PC-9 (cell line): ENCODE data around the gene TIMM23. TPM values are rescaled to one million over a fixed set of nuclear protein-coding genes. Genes with fewer than 3 reads are reported as not detected.
"Not testable (repeated sequence)": the region's sequence is repeated elsewhere in the genome, so short reads cannot be mapped to it uniquely, and the experiment has no call there.

ENCODE experiments used
- BruUV-seq: library from RNA; stranded (reverse); fragments of 400-500 nt; replicated peaks from 2 replicates; lab custom pipeline; 2021; lab: Mats Ljungman, UMichigan
- CTCF ChIA-PET: fragments of 300-600 bp; sonication (Branson Sonifier 250); formaldehyde crosslinking; loops from one replicate; lab custom pipeline; 2022; ENCODE audit warnings: antibody characterized with exemption; lab: Charles Lee
- POLR2A ChIA-PET: fragments of 300-600 bp; sonication (Branson Sonifier 250); formaldehyde crosslinking; loops from one replicate; lab custom pipeline; 2022; ENCODE audit warnings: antibody characterized with exemption; ENCODE audit not compliant: unreplicated experiment; lab: Charles Lee
- DNase-seq, 2 experiments: peaks; one replicate each; pipeline versions ENCODE4 v3.0.0 to v3.0.0-alpha.2; 2015 to 2022; ENCODE audit warnings: mixed read lengths in 1 of 2
- H2AFZ ChIP-seq: fragments of 200-600 bp; sonication (generic); 2 replicates; pipeline ENCODE4 v1.8.1; 2017; ENCODE audit warnings: antibody characterized with exemption
- H3F3A ChIP-seq: fragments of 200-600 bp; sonication (generic); 2 replicates; pipeline ENCODE4 v1.8.1; 2017; ENCODE audit warnings: antibody characterized with exemption, mild to moderate bottlenecking, low read depth; ENCODE audit not compliant: insufficient read depth
- H3K27ac ChIP-seq: fragments of 200-600 bp; sonication (generic); 2 replicates; pipeline ENCODE4 v1.6.1; 2016; ENCODE audit warnings: mixed run types
- H3K27me3 ChIP-seq: fragments of 200-600 bp; sonication (generic); 2 replicates; pipeline ENCODE4 v1.6.1; 2016; ENCODE audit warnings: low read depth, mixed run types; ENCODE audit not compliant: insufficient read depth
- H3K36me3 ChIP-seq: fragments of 200-600 bp; sonication (generic); 2 replicates; pipeline ENCODE4 v1.6.1; 2016; ENCODE audit warnings: low read depth, mixed run types
- H3K4me1 ChIP-seq: fragments of 200-600 bp; sonication (generic); replicated peaks from 2 replicates; pipeline ENCODE4 v1.6.1; 2016; ENCODE audit warnings: mixed run types; ENCODE audit not compliant: insufficient read depth
- H3K4me2 ChIP-seq: fragments of 200-600 bp; sonication (generic); 2 replicates; pipeline ENCODE4 v1.6.1; 2017; ENCODE audit warnings: mixed run types
- H3K4me3 ChIP-seq: fragments of 200-600 bp; sonication (generic); 2 replicates; pipeline ENCODE4 v1.6.1; 2016; ENCODE audit warnings: mixed run types
- H3K79me2 ChIP-seq: fragments of 200-600 bp; sonication (generic); 2 replicates; pipeline ENCODE4 v1.6.1; 2017; ENCODE audit warnings: low read depth, mixed run types
- H3K9me2 ChIP-seq: fragments of 200-600 bp; sonication (generic); 2 replicates; pipeline ENCODE4 v1.8.1; 2017; ENCODE audit warnings: mild to moderate bottlenecking; ENCODE audit not compliant: insufficient read depth
- H3K9me3 ChIP-seq: fragments of 200-600 bp; sonication (generic); 2 replicates; pipeline ENCODE4 v1.8.1; 2016; ENCODE audit warnings: low read depth; ENCODE audit not compliant: insufficient read depth
- H4K20me1 ChIP-seq: fragments of 200-600 bp; sonication (generic); 2 replicates; pipeline ENCODE4 v1.8.1; 2017; ENCODE audit not compliant: insufficient read depth
- CTCF ChIP-seq: fragments of 200-600 bp; sonication (generic); conservative IDR thresholded peaks from 2 replicates; pipeline ENCODE4 v1.6.1; 2017; ENCODE audit warnings: mixed run types, antibody characterized with exemption, mild to moderate bottlenecking, moderate library complexity
- EZH2 ChIP-seq: fragments of 200-600 bp; sonication (generic); IDR thresholded peaks from 2 replicates; pipeline ENCODE4 v1.8.0; 2017; ENCODE audit warnings: antibody characterized with exemption, low read depth
- intact Hi-C: fragments of 100-400 bp; cut with micrococcal nuclease; formaldehyde crosslinking; loops from one replicate; pipeline ENCODE4 v1.10.0; 2022; ENCODE audit not compliant: unreplicated experiment
- total RNA-seq: library from RNA; stranded (reverse); gene quantifications from 2 replicates; pipeline ENCODE4 v1.2.3, GENCODE V29; 2021

TIMM23 gene
- total RNA-seq, 1 experiment from 2014 or later, result 82.4 TPM

GRCh38 chr10:45983538-45984186, 11.4 kb downstream of the TIMM23 start:
- H3K27me3 ChIP-seq, H2AFZ ChIP-seq, H3K4me3 ChIP-seq, H3K4me1 ChIP-seq, H3K9me3 ChIP-seq, H4K20me1 ChIP-seq, H3K9me2 ChIP-seq, H3K4me2 ChIP-seq, H3K27ac ChIP-seq, H3F3A ChIP-seq, CTCF ChIA-PET, POLR2A ChIA-PET, BruUV-seq: not testable (repeated sequence)
- DNase-seq, result peak; percentile 34 to 46
- intact Hi-C loops, result loop anchor here (5.0 kb wide), 1 partner anchor 39 kb away; no protein-coding TSS in a partner anchor
- peak; percentile 58 for TF ChIP-seq CTCF
- peaks cover 17% of the 10 kb centered on the region for H3K36me3 ChIP-seq
- H3K79me2 ChIP-seq, result peaks cover 14% of the 10 kb centered on the region; the same call in 1 of the 2 replicates

- H3F3A ChIP-seq, POLR2A ChIA-PET, H3K4me3 ChIP-seq, H2AFZ ChIP-seq, DNase-seq, H3K4me1 ChIP-seq, H3K27ac ChIP-seq, BruUV-seq, H3K9me3 ChIP-seq, CTCF ChIA-PET, H4K20me1 ChIP-seq, H3K79me2 ChIP-seq, H3K27me3 ChIP-seq, H3K4me2 ChIP-seq, H3K9me2 ChIP-seq: not testable (repeated sequence)
- H3K36me3 ChIP-seq, result peaks cover 17% of the 10 kb centered on the region
- intact Hi-C loops, result loop anchor here (5.0 kb wide), 1 partner anchor 38 kb away; no protein-coding TSS in a partner anchor
These were observed 12.2 kb downstream of the TIMM23 start for GRCh38 chr10:45984473-45984872.

GRCh38 chr10:45985590-45985989, 13.3 kb downstream of the TIMM23 start:
- H2AFZ ChIP-seq, BruUV-seq, H3F3A ChIP-seq, H4K20me1 ChIP-seq, H3K4me3 ChIP-seq, DNase-seq, H3K9me3 ChIP-seq, POLR2A ChIA-PET, H3K27me3 ChIP-seq, intact Hi-C loops, H3K4me1 ChIP-seq, H3K27ac ChIP-seq, H3K4me2 ChIP-seq, H3K9me2 ChIP-seq, H3K79me2 ChIP-seq: not testable (repeated sequence)
- CTCF ChIA-PET, result interaction anchor here (0.6 kb wide), 1 partner anchor 22 kb away, joined by 4 read pairs; no protein-coding TSS in a partner anchor
- peaks cover 17% of the 10 kb centered on the region for H3K36me3 ChIP-seq

GRCh38 chr10:45997557-45997956, 25.3 kb downstream of the TIMM23 start:
- Histone ChIP-seq H3K4me1 (no peaks in the 10 kb centered on the region), H3K9me2 (no peaks in the 10 kb centered on the region), H3K36me3 (peaks cover 47% of the 10 kb centered on the region), H3K4me2 (no peak overlapping the region), H2AFZ (no peak overlapping the region), H3K27me3 (no peaks in the 10 kb centered on the region), H3K79me2 (0 out of 2 replicates have a peak, but pooled peaks cover 4% of the 10 kb centered on the region), H3F3A (peaks cover 4% of the 10 kb centered on the region; the same call in 1 of the 2 replicates), H3K4me3 (no peak overlapping the region), H4K20me1 (peaks cover 13% of the 10 kb centered on the region), H3K27ac (no peak overlapping the region), H3K9me3 (peaks cover 3% of the 10 kb centered on the region; the same call in 1 of the 2 replicates)
- BruUV-seq, result no TSS peak
- ChIA-PET POLR2A (no interaction called here), CTCF (no interaction called here)
- TF ChIP-seq EZH2 (no peak), CTCF (no peak)
- DNase-seq, result no peak
- intact Hi-C loops, result no loop called here
